GM18507 (cell line): ENCODE data around the gene METTL27.
"Not testable (repeated sequence)": the region's sequence is repeated elsewhere in the genome, so short reads cannot be mapped to it uniquely, and the experiment has no call there.

Experiments
- DNase-seq: peaks from one replicate; pipeline ENCODE4 v3.0.0; 2011; ENCODE audit warnings: low read depth; ENCODE audit not compliant: insufficient read length; ENCODE audit errors: extremely low spot score
- FAIRE-seq: peaks from 2 replicates; lab custom pipeline; 2011; peaks lifted over from hg19 to GRCh38; lab: Jason Lieb, UNC

Gene METTL27

GRCh38 chr7:73840715-73841379 lies 1.5 kb downstream of the METTL27 start:
- FAIRE-seq, result no peak

GRCh38 chr7:73839743-73840714 lies 2.3 kb downstream of the METTL27 start:
- FAIRE-seq (no peak), DNase-seq (no peak)

More at GRCh38 chr7:73840715-73841379, 1.5 kb downstream of the METTL27 start:
- DNase-seq, result no peak

- DNase-seq, result no peak
- FAIRE-seq, result no peak
Measured at GRCh38 chr7:73839290-73839689, 3.0 kb downstream of the METTL27 start.

DNA sequence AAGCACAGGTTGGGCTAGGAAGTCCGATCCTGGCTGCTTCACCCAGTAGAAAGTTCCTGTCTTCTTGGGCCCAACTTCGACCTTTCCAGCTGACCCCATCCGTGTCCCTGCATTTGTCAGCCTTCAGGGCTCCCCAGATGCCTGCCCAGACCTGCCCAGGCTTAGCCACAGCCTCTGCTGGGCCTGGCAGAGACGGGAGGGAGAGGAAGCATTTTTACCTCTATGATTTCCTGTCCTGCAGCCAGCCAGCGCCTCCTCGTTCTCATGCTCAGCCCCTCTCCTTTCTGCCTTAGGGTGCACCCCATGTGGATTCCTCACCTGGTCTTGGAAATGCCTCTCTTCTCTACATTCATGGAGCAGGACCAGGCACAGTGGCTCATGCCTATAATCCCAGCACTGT lies 3.7 kb downstream of the METTL27 start:
- no peak for DNase-seq
- no peak for FAIRE-seq

GRCh38 chr7:73837167-73837566 lies 5.1 kb downstream of the METTL27 start:
- FAIRE-seq, DNase-seq: not testable (repeated sequence)

DNA sequence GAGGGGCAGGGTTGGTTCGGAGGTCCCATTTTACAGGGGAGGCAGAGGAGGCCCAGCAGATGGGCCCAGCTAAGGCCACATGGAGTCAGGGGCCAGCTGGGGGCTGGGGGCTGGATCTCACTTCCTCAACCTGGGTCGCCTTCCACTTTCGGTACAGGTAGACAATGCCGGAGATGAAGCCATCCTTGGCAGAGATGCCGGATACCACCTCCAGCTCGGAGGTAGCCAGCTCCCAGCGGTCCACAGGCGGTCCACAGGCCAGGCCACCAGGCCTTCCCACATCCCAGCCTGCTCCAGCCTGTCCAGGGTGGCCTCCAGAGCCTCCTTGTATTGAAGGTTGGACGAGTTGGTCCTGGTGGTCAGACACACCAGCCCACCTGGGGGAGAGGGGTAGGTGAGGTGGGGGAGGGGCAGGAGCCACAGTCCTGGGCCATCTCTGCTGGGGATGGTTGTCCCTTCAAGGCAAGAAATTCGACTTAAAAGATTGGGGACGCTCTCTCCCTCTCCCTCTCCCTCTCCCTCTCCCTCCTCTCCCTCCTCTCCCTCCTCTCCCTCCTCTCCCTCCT lies 7.6 kb downstream of the METTL27 start:
- DNase-seq, result no peak
- no peak for FAIRE-seq

DNA sequence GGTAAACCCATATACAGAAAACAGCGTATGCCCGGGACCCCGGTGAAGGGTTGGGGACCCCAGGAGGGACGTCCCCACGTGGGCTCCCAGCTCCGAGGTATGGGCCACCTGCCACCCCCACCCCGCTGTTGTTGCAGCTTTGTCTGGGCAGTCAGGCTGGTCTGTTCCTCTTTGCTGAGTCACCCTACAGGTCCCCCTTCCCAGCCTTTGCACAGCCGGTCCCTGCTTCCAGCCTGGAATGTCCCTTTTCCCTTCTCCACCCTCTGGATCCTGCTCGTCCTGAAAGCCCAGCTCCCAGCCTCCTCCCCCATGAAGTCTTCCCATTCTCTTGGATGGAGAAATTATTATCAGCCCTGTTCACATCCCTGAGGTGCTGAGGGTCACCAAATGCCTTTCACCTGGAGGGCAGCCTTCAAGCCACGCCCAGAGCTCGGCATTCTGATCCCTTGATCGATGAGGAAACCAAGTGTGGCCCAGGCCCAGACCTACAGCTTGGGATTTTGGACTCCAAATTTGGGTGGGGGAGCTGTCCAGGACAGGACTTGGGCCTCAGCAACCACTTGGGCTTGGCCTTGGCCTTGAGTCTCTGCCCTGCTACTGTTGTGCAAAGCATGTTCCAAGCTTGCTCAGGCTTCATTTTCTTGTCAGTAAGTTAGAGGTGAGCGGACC lies 8.9 kb downstream of the METTL27 start:
- DNase-seq, result no peak

GRCh38 chr7:73832806-73833205 lies 9.5 kb downstream of the METTL27 start:
- DNase-seq, result no peak
- FAIRE-seq, result no peak

More for the DNA sequence above, 8.9 kb downstream of the METTL27 start:
- no peak for FAIRE-seq

DNA sequence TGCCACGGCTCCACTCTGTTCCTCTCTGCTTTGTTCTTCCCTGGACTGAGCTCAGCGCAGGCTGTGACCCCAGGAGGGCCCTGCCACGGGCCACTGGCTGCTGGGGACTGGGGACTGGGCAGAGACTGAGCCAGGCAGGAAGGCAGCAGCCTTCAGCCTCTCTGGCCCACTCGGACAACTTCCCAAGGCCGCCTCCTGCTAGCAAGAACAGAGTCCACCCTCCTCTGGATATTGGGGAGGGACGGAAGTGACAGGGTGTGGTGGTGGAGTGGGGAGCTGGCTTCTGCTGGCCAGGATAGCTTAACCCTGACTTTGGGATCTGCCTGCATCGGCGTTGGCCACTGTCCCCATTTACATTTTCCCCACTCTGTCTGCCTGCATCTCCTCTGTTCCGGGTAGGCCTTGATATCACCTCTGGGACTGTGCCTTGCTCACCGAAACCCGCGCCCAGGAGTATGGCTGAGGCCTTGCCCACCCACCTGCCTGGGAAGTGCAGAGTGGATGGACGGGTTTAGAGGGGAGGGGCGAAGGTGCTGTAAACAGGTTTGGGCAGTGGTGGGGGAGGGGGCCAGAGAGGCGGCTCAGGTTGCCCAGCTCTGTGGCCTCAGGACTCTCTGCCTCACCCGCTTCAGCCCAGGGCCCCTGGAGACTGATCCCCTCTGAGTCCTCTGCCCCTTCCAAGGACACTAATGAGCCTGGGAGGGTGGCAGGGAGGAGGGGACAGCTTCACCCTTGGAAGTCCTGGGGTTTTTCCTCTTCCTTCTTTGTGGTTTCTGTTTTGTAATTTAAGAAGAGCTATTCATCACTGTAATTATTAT lies 10.3 kb downstream of the METTL27 start:
- FAIRE-seq, result no peak
- no peak for DNase-seq

- DNase-seq (no peak), FAIRE-seq (no peak)
Measured at GRCh38 chr7:73831584-73831833, 10.8 kb downstream of the METTL27 start.

- DNase-seq, result no peak
- no peak for FAIRE-seq
Measured at GRCh38 chr7:73830681-73831583, 11.4 kb downstream of the METTL27 start, which contains the start of gene CLDN4. TSS of gene CLDN4 (plus strand) at chr7:73830996. CDS start at chr7:73831202, 206 bp downstream.

GRCh38 chr7:73829921-73830680 lies 12.2 kb downstream of the METTL27 start:
- no peak for FAIRE-seq
- DNase-seq, result no peak

- FAIRE-seq (no peak), DNase-seq (no peak)
Measured at GRCh38 chr7:73829505-73829904, 12.8 kb downstream of the METTL27 start.

DNA sequence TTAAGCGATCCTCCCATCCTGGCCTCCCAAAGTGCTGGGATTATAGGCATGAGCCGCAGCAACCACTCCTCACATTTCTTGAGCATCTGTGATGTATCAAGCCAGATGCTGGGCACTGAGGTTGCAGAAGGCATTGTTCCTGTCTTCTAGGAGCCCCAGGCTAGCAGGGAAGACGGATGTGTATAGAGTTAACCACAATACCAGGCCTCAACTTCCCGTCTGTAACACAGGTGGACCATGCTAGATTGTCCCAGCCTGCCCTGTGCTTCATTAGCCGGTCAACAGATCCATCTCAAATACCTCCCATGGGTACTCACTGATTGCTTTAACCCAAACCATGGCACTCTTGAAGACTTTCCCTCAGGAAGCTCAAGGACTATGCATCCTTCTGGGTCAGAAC lies 13.3 kb downstream of the METTL27 start:
- no peak for FAIRE-seq
- no peak for DNase-seq

DNA sequence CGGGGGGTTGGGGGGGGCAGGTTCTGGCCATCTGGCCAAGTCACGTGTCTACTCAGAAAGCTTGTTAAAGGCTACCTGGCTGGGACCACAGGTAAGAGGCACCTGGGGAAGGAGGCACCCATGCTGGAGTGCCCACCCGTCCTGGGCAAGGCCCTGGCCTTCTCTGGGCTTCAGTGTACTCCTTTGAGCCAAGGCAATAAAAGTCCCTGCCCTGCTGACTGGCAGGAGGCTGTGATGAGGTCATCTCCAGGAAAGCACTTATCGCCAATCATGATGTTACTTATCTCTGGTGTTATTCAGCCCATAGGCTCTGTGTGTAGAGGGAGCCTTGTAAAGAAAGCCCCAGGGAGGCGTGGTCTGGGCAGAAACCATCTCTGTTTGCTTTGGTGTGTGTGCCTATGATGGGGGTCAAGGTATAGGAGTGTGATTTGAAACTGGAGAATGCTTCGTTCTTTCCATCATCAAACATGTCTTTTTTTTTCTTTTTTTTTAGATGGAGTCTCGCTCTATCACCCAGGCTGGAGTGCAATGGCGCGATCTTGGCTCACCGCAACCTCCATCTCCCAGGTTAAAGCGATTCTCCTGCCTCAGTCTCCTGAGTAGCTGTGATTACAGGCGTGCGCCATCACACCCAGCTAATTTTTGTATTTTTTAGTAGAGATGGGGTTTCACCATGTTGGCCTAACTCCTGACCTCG lies 14.1 kb downstream of the METTL27 start:
- FAIRE-seq, result no peak

GRCh38 chr7:73827567-73828106 lies 14.7 kb downstream of the METTL27 start:
- DNase-seq (no peak), FAIRE-seq (no peak)

More for the DNA sequence above, 14.1 kb downstream of the METTL27 start:
- DNase-seq, result no peak

DNA sequence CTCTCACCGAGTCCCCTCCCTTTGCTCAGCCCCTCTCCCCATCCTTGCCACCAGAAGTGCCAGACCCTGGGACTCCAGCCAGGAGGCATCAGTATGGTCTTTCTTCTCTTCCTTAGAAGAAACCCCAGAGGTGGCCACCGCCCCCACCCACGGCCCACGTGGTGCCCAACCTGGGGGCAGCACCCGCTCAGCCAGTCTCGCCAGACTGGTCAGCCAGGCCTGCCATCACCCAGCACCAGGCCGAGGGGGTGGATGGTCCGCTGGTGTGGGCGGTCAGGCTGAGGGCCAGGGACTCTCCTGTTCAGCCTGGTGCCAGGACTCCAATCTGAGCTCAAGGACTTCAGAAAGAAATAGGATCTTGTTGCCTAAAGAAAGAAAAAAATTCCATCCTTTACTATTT lies 17.3 kb downstream of the METTL27 start:
- DNase-seq, result no peak
- no peak for FAIRE-seq
